Measurements from ENCODE around the gene TRABD2B. TPM values are rescaled to one million over a fixed set of nuclear protein-coding genes. Genes with fewer than 3 reads are reported as not detected.

The TRABD2B gene
- total RNA-seq, 5 donors from 2014 or later (not counting 1 experiment from before 2014, with no cell fraction given), result not detected

DNA sequence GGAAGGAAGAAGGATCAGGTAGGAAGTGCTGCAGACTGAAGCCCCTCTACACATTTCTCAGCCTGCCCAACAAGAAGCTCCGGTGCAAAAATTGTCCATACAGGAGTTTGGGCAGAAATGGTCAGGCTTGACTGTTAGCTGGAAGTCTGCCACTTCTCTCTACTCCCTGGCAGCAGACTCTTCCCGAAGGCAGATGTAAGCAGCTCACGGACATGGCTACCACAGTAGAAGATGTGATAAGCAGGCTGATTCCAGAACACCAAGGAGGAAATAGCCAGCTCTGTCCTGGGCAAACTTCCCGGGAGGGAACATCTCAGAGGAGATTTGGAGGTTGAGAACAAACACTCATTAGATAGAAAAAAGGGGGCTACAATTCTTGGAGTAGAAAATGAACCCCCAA lies 52.6 kb downstream of the TRABD2B start:
- ChIA-PET CTCF (no interaction called here), POLR2A (no interaction called here)
- no peaks in the 10 kb centered on the region for H3K9me3 Mint-ChIP-seq
- no peak overlapping the region for H3K27ac ChIP-seq (ENCODE audit: low read length)
- peaks cover 0 to 9% of the 10 kb centered on the region in 2 experiments for H3K27me3 ChIP-seq (replicated peaks in 1 of 2; ENCODE audit: control insufficient read depth in 2 of 2, extremely low read depth in 1 of 2, insufficient read depth in 2 of 2, low read length in 1 of 2)
- WGBS (ENCODE audit: insufficient coverage), result no CpG with 5 or more reads among the region's 4 CpGs
- no peak overlapping the region for H3K27ac Mint-ChIP-seq
- H3K4me1 ChIP-seq (ENCODE audit: control insufficient read depth in 1 of 2, extremely low read depth in 1 of 2, insufficient read depth in 2 of 2, low read length in 2 of 2), result no peaks in the 10 kb centered on the region
- DNase-seq (no peak), ATAC-seq (replicated peaks in 1 of 4) (no peak)
- H3K27me3 Mint-ChIP-seq, result peaks cover 12 to 29% of the 10 kb centered on the region in 2 donors
- H3K36me3 ChIP-seq (ENCODE audit: control insufficient read depth in 2 of 2, extremely low read depth in 1 of 2, insufficient read depth in 1 of 2, low read length in 1 of 2), result no peaks in the 10 kb centered on the region
- H3K4me3 ChIP-seq (ENCODE audit: control insufficient read depth in 1 of 2, extremely low read depth in 1 of 2, low read length in 1 of 2), result no peak overlapping the region
- no peaks in the 10 kb centered on the region for H3K9me3 ChIP-seq
- H3K36me3 Mint-ChIP-seq, result no peaks in the 10 kb centered on the region
- H3K4me3 Mint-ChIP-seq, result no peak overlapping the region
- H3K4me1 Mint-ChIP-seq, result no peaks in the 10 kb centered on the region

DNA sequence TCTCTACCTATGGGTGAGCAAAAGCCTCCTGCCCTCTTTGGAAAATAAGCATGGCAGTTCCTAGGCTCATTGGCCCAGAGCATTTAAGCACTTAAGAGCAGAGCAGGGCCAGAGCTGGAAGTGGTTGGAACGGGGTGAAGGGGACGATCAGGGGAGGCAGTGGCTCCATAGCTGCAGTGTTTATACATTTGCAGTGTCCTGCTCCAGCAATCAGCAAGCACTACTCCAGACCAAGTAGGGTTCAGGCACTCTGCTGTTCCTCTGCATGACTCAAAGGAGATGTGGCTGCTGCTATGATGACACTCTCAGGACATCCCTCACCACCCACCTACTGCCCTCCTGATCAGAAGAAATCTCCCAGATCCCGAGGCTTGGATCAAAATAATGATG lies 55.0 kb downstream of the TRABD2B start:
- CTCF ChIA-PET, result interaction anchor here in 1 of 2 donors (0.6 to 0.8 kb wide), 2 partner anchors 26 to 570 kb away, joined by 3 read pairs; no protein-coding TSS in a partner anchor
- no peak for DNase-seq
- ATAC-seq (replicated peaks in 1 of 4), result no peak
- H3K36me3 ChIP-seq (ENCODE audit: control insufficient read depth in 2 of 2, extremely low read depth in 1 of 2, insufficient read depth in 1 of 2, low read length in 1 of 2), result no peaks in the 10 kb centered on the region
- no peak overlapping the region for H3K4me3 Mint-ChIP-seq
- no peak overlapping the region for H3K4me3 ChIP-seq (ENCODE audit: control insufficient read depth in 1 of 2, extremely low read depth in 1 of 2, low read length in 1 of 2)
- H3K9me3 ChIP-seq, result no peaks in the 10 kb centered on the region
- H3K27me3 Mint-ChIP-seq, result peaks cover 12 to 26% of the 10 kb centered on the region in 2 donors
- POLR2A ChIA-PET, result no interaction called here
- no peaks in the 10 kb centered on the region for H3K4me1 Mint-ChIP-seq
- no peak overlapping the region for H3K27ac ChIP-seq (ENCODE audit: low read length)
- H3K4me1 ChIP-seq (ENCODE audit: control insufficient read depth in 1 of 2, extremely low read depth in 1 of 2, insufficient read depth in 2 of 2, low read length in 2 of 2), result no peaks in the 10 kb centered on the region
- WGBS (ENCODE audit: insufficient coverage), result 100% methylated on average over 2 of the region's 3 CpGs
- H3K27ac Mint-ChIP-seq, result no peak overlapping the region
- H3K36me3 Mint-ChIP-seq, result no peaks in the 10 kb centered on the region
- no peaks in the 10 kb centered on the region for H3K9me3 Mint-ChIP-seq
- H3K27me3 ChIP-seq (replicated peaks in 1 of 2; ENCODE audit: control insufficient read depth in 2 of 2, extremely low read depth in 1 of 2, insufficient read depth in 2 of 2, low read length in 1 of 2), result peaks cover 0 to 9% of the 10 kb centered on the region in 2 experiments

DNA sequence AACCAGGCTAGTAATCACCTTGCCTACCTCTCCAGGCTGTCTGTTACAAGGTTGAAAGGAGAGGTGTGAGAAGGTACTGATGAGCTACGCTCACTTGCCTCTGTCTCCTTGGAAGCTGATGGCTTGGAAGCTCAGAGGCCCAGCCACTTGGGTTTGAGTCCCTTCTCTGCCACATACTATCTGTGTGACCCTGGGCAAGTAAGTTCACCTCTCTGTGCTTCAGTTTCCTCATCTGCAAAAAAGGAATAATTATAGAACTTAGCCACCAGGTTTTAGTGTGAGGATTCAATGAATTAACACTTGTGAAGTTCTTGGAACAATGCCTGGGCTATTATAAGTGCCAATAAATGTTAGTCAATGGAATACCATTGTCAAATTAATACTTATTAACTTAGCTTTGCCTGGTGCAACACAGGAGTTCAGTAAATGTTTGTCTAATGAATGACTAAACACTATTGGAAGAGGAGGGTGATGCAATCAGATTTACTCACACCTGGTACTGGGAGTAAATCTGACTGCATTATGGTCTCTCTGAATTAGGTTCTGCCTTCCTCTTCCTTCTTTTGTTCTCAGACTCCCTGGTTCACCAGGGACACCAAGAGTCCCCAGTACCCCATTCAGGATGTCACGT lies 55.5 kb downstream of the TRABD2B start:
- ATAC-seq (replicated peaks in 1 of 4) (no peak), DNase-seq (no peak)
- H3K4me1 Mint-ChIP-seq, result no peaks in the 10 kb centered on the region
- H3K4me3 ChIP-seq (ENCODE audit: control insufficient read depth in 1 of 2, extremely low read depth in 1 of 2, low read length in 1 of 2), result no peak overlapping the region
- ChIA-PET CTCF (no interaction called here), POLR2A (no interaction called here)
- H3K27ac Mint-ChIP-seq, result no peak overlapping the region
- no peak overlapping the region for H3K27ac ChIP-seq (ENCODE audit: low read length)
- H3K27me3 Mint-ChIP-seq, result peaks cover 10 to 24% of the 10 kb centered on the region in 2 donors
- H3K36me3 Mint-ChIP-seq, result no peaks in the 10 kb centered on the region
- no peaks in the 10 kb centered on the region for H3K4me1 ChIP-seq (ENCODE audit: control insufficient read depth in 1 of 2, extremely low read depth in 1 of 2, insufficient read depth in 2 of 2, low read length in 2 of 2)
- no peaks in the 10 kb centered on the region for H3K9me3 Mint-ChIP-seq
- H3K36me3 ChIP-seq (ENCODE audit: control insufficient read depth in 2 of 2, extremely low read depth in 1 of 2, insufficient read depth in 1 of 2, low read length in 1 of 2), result no peaks in the 10 kb centered on the region
- WGBS (ENCODE audit: insufficient coverage), result 100% methylated on average over 1 of the region's 2 CpGs
- no peaks in the 10 kb centered on the region for H3K9me3 ChIP-seq
- H3K4me3 Mint-ChIP-seq, result no peak overlapping the region
- peaks cover 0 to 9% of the 10 kb centered on the region in 2 experiments for H3K27me3 ChIP-seq (replicated peaks in 1 of 2; ENCODE audit: control insufficient read depth in 2 of 2, extremely low read depth in 1 of 2, insufficient read depth in 2 of 2, low read length in 1 of 2)

DNA sequence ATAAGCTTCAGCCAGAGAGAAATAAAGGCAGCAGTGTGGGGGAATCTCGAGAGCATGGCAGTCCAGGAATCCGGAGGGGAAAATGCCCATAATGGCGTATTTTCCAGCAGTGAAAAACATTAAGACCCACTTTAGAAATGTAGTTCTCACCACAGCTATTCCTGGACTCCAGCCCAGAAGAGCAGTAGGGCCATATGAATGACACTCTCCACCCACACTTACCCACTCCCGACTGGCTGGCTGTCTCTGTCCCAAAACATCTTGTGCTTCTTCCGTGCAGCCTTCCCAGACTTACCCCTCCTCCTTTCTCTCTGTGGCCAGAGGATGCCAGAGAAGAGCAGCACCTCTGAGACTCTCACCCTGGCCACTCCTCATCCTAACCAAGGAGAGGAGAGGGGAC lies 56.4 kb downstream of the TRABD2B start:
- Mint-ChIP-seq H3K27me3 (peaks cover 10 to 24% of the 10 kb centered on the region in 2 donors), H3K4me1 (no peaks in the 10 kb centered on the region), H3K36me3 (no peaks in the 10 kb centered on the region), H3K27ac (no peak overlapping the region), H3K9me3 (no peaks in the 10 kb centered on the region), H3K4me3 (no peak overlapping the region)
- ATAC-seq (replicated peaks in 1 of 4), result no peak
- DNase-seq, result no peak
- ChIA-PET POLR2A (no interaction called here), CTCF (no interaction called here)
- Histone ChIP-seq H3K9me3 (no peaks in the 10 kb centered on the region), H3K36me3 (ENCODE audit: control insufficient read depth in 2 of 2, extremely low read depth in 1 of 2, insufficient read depth in 1 of 2, low read length in 1 of 2) (no peaks in the 10 kb centered on the region), H3K27ac (ENCODE audit: low read length) (no peak overlapping the region), H3K4me3 (ENCODE audit: control insufficient read depth in 1 of 2, extremely low read depth in 1 of 2, low read length in 1 of 2) (no peak overlapping the region), H3K4me1 (ENCODE audit: control insufficient read depth in 1 of 2, extremely low read depth in 1 of 2, insufficient read depth in 2 of 2, low read length in 2 of 2) (no peaks in the 10 kb centered on the region), H3K27me3 (replicated peaks in 1 of 2; ENCODE audit: control insufficient read depth in 2 of 2, extremely low read depth in 1 of 2, insufficient read depth in 2 of 2, low read length in 1 of 2) (peaks cover 0 to 9% of the 10 kb centered on the region in 2 experiments)
- 79% methylated on average over 3 of the region's 5 CpGs for WGBS (ENCODE audit: insufficient coverage)

DNA sequence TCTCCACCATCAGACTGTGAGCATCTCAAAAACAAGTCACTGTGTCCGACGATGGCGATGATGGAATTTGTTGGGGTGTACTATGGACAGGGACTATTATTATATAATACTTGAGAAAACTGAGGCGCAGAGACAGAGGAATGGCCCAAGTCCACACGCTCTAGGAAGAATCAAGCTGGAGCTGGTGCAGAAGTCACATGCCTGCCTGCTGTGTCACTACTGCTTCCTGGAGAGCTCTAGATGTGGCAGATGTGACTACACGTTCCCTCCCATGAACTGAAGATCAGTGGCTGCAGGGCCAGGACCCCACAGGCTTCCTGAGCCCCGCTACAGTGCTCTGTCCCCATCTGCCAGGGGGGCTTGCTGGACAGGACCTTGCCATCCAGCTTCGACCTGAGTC lies 56.9 kb downstream of the TRABD2B start:
- ATAC-seq (replicated peaks in 1 of 4) (no peak), DNase-seq (no peak)
- Mint-ChIP-seq H3K4me1 (no peaks in the 10 kb centered on the region), H3K27me3 (peaks cover 10 to 24% of the 10 kb centered on the region in 2 donors), H3K27ac (no peak overlapping the region), H3K4me3 (no peak overlapping the region), H3K36me3 (no peaks in the 10 kb centered on the region), H3K9me3 (no peaks in the 10 kb centered on the region)
- ChIA-PET POLR2A (no interaction called here), CTCF (no interaction called here)
- 46% methylated on average over 4 of the region's 8 CpGs for WGBS (ENCODE audit: insufficient coverage)
- Histone ChIP-seq H3K36me3 (ENCODE audit: control insufficient read depth in 2 of 2, extremely low read depth in 1 of 2, insufficient read depth in 1 of 2, low read length in 1 of 2) (no peaks in the 10 kb centered on the region), H3K9me3 (no peaks in the 10 kb centered on the region), H3K4me3 (ENCODE audit: control insufficient read depth in 1 of 2, extremely low read depth in 1 of 2, low read length in 1 of 2) (no peak overlapping the region), H3K4me1 (ENCODE audit: control insufficient read depth in 1 of 2, extremely low read depth in 1 of 2, insufficient read depth in 2 of 2, low read length in 2 of 2) (no peaks in the 10 kb centered on the region), H3K27me3 (replicated peaks in 1 of 2; ENCODE audit: control insufficient read depth in 2 of 2, extremely low read depth in 1 of 2, insufficient read depth in 2 of 2, low read length in 1 of 2) (peaks cover 0 to 9% of the 10 kb centered on the region in 2 experiments), H3K27ac (ENCODE audit: low read length) (no peak overlapping the region)

DNA sequence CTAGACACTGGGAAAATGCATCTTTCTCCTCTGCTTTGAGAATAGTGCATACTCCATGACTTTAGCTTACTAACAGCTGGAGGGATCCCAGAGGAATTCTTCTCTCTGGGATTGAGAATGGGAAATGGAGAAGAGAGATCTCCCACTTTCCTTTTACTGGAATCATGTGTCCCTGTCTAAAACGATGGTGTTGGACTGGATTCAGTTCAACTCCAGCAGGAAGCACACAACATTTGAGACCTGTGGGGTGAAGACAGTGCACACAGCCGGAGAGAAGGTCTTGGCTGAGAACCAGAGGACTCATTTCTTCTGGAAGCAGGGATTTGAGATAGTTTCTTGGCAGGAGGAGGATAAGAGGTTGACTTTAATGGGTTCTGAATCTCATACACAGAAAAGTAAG lies 58.7 kb downstream of the TRABD2B start:
- ATAC-seq (replicated peaks in 1 of 4) (no peak), DNase-seq (no peak)
- no peak overlapping the region for H3K4me3 ChIP-seq (ENCODE audit: control insufficient read depth in 1 of 2, extremely low read depth in 1 of 2, low read length in 1 of 2)
- no peak overlapping the region for H3K4me3 Mint-ChIP-seq
- H3K4me1 Mint-ChIP-seq, result no peaks in the 10 kb centered on the region
- no peaks in the 10 kb centered on the region for H3K4me1 ChIP-seq (ENCODE audit: control insufficient read depth in 1 of 2, extremely low read depth in 1 of 2, insufficient read depth in 2 of 2, low read length in 2 of 2)
- H3K27me3 ChIP-seq (replicated peaks in 1 of 2; ENCODE audit: control insufficient read depth in 2 of 2, extremely low read depth in 1 of 2, insufficient read depth in 2 of 2, low read length in 1 of 2), result peaks cover 0 to 11% of the 10 kb centered on the region in 2 experiments
- no peaks in the 10 kb centered on the region for H3K9me3 ChIP-seq
- no peak overlapping the region for H3K27ac ChIP-seq (ENCODE audit: low read length)
- no peaks in the 10 kb centered on the region for H3K36me3 Mint-ChIP-seq
- WGBS (ENCODE audit: insufficient coverage), result 44% methylated on average over 2 of the region's 2 CpGs
- peaks cover 5 to 17% of the 10 kb centered on the region in 2 donors for H3K27me3 Mint-ChIP-seq
- no peaks in the 10 kb centered on the region for H3K36me3 ChIP-seq (ENCODE audit: control insufficient read depth in 2 of 2, extremely low read depth in 1 of 2, insufficient read depth in 1 of 2, low read length in 1 of 2)
- ChIA-PET POLR2A (no interaction called here), CTCF (no interaction called here)
- no peak overlapping the region for H3K27ac Mint-ChIP-seq
- H3K9me3 Mint-ChIP-seq, result no peaks in the 10 kb centered on the region
